ENCODE results near the gene ATP5F1A.
"Not testable (repeated sequence)": the region's sequence is repeated elsewhere in the genome, so short reads cannot be mapped to it uniquely, and the experiment has no call there.

Gene ATP5F1A

GRCh38 chr18:46097801-46098615 is at the start of gene ATP5F1A:
TSS of gene ATP5F1A (minus strand) at chr18:46098296. CDS start at chr18:46098231, 65 bp downstream.
- DNase-seq (ENCODE audit: low read depth in 2 of 2) = peak; percentile 78 to 84

DNA sequence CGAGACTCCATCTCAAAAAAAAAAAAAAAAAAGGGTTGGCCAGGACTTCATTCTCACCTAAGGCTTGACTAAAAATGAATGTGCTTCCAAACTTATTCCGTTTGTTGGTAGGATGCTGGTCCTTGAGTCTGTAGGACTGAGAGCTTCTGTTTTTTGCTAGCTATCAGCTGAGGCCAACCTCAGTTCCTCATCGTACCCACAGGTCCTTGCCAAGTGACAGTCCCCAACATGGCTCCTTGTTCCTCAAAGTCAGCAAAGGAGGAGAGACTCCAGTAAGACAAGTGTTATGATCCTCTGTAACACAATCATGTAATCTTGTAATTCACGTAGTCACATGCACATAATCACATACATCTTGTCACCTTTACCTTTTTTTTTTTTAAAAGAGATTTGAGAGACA is 43.1 kb upstream of the ATP5F1A start:
- no peak for DNase-seq (ENCODE audit: low read depth in 2 of 2)

GRCh38 chr18:46140173-46140572 is 42.1 kb upstream of the ATP5F1A start:
- DNase-seq (ENCODE audit: low read depth in 2 of 2) = no peak

DNA sequence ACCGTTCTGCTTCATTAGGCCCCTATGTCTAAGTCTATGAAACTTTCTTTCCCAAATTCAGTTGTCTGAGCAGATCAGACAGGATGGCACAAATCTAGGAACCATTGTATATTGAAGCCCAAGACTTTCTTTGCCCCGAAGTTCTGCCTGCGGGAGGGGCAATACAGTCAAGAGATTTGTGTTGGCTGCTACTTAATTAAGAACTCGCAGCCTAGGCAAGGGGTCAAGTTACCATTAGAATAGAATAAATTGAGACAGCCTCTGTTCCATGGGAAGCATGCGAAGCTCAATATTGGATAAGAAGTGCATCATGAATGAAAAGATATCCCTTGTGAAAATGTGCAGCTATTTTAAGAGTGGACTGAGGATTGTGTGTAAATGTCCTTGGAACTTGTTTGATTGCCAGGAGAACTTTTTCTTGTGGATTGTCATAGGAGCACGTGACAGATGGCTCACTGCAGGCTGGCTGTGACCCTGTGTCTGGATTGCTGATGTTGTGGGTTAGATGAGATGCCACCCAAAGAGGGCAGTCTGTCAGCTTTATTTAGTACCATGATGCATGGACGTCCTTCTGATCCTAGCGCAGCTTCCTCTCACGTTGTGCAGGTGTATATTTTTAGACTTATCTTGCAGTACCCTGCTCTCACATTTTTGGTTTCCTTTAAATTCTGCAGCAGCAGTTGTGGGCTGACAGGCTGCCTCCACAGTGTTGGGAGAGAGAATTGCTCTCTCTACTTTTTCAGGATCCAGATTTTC is 37.0 kb upstream of the ATP5F1A start:
- DNase-seq (ENCODE audit: low read depth in 2 of 2) = no peak

- DNase-seq (ENCODE audit: low read depth in 2 of 2) = no peak
These were observed 35.4 kb upstream of the ATP5F1A start for GRCh38 chr18:46133534-46133933.

- not testable (repeated sequence) for DNase-seq (ENCODE audit: low read depth in 2 of 2)
These were observed 32.5 kb upstream of the ATP5F1A start for GRCh38 chr18:46130549-46130948.

GRCh38 chr18:46130061-46130460 is 32.0 kb upstream of the ATP5F1A start:
- DNase-seq (ENCODE audit: low read depth in 2 of 2) = no peak

DNA sequence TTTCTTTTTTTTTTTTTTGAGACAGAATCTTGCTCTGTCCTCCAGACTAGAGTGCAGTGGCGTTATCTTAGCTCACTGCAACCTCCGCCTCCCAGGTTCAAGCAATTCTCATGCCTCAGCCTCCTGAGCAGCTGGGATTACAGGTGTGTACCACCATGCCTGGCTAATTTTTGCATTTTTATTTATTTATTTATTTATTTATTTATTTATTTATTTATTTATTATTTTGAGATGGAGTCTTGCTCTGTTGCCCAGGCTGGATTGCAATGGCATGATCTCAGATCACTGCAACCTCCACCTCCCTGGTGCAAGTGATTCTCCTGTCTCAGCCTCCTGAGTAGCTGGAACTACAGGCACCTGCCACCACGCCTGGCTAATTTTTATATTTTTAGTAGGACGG is 28.5 kb upstream of the ATP5F1A start:
- DNase-seq (ENCODE audit: low read depth in 2 of 2) = not testable (repeated sequence)

- DNase-seq (ENCODE audit: low read depth in 2 of 2) = no peak
These were observed 15.7 kb upstream of the ATP5F1A start for GRCh38 chr18:46113751-46114150.

- no peak for DNase-seq (ENCODE audit: low read depth in 2 of 2)
These were observed 12.3 kb upstream of the ATP5F1A start for GRCh38 chr18:46110406-46110805.

DNA sequence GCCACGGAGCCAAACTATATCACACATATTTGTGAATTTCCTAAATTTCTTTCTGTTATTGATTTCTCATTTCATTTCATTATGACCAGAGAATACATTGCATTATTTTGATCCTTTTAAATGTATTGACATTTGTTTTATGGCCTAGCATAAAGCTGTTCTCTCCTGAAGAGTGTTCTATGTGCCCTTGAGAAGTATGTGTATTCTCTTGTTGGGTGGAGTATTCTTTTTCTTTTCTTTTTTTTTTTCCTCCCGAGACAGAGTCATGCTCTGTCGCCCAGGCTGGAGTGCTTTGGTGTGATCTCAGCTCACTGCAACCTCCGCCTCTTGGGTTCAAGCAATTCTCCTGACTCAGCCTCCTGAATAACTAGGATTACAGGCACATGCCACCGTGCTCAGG is 11.3 kb upstream of the ATP5F1A start:
- DNase-seq (ENCODE audit: low read depth in 2 of 2) = no peak

- DNase-seq (ENCODE audit: low read depth in 2 of 2) = peak; percentile 80
These were observed 6.2 kb upstream of the ATP5F1A start, which contains the start of gene HAUS1 for GRCh38 chr18:46104128-46104911. TSS of gene HAUS1 (plus strand) at chr18:46104385. CDS start at chr18:46104412, 27 bp downstream.

DNA sequence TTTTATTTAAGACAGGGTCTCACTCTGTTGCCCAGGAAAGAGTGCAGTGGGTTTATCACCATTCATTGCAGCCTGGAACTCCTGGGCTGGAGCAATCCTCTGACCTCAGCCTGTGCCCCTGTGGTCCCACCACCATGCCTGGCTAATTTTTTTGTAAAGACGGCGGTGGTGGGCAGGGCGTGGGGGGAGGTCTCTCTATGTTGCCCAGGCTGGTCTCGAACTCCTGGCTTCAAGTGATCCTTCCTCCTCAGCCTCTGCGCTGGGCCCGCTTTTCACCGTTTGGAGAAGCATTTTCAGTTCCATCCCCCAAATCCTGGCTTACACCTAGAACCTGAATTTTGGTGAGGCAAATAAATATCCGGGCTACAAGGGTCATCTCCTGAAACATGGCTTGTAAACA is 1.4 kb upstream of the ATP5F1A start:
- no peak for DNase-seq (ENCODE audit: low read depth in 2 of 2)

GRCh38 chr18:46098616-46098933 is 479 bp upstream of the ATP5F1A start:
- DNase-seq (ENCODE audit: low read depth in 2 of 2) = no peak

DNA sequence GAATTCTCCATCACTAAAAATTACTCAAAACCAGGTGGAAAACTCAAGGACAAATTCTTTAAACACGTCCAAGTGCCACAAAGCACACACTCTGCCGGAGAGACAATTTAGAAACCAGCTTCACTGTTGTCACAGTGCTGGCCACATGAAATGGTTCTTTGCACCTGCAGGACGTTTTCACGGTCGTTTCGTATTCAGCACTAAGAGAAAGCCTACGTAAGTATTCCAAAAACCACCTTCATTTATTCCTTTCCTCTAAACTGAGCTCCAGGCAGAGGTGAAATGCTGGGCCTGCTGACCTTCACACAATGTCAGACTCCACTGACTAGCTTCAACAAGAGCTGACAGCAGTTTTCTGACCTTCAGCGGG is 680 bp downstream of the ATP5F1A start:
- DNase-seq (ENCODE audit: low read depth in 2 of 2) = no peak

DNA sequence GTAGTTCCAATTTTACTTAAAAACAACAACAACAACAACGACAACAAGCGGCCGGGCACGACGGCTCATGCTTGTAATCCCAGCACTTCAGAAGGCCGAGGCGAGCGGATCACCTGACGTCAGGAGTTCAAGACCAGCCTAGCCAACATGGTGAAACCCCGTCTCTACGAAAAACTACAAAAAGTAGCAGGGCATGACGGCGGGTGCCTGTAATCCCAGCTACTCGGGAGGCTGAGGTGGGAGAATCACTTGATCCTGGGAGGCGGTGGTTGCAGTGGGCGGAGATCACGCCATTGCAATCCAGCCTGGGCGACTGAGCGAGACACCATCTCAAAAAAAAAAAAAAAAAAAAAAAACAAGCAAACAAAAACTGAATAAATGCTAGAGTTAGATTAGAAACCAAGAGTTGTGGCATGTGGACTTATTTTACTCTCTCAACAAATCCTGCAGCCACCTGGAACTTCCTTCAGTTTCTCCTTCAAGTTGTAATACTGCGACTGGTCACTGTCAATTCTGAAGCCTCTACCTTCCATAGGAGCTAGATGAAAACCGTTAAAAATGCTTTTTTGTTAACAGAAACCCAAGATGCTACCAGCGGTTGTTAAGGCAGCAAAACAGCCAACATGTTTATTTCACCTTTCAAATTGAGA is 1.3 kb downstream of the ATP5F1A start:
- DNase-seq (ENCODE audit: low read depth in 2 of 2) = no peak

GRCh38 chr18:46095532-46095931 is 2.6 kb downstream of the ATP5F1A start:
- no peak for DNase-seq (ENCODE audit: low read depth in 2 of 2)

GRCh38 chr18:46088501-46088900 is 9.6 kb downstream of the ATP5F1A start:
- not testable (repeated sequence) for DNase-seq (ENCODE audit: low read depth in 2 of 2)

GRCh38 chr18:46084431-46084830 is 13.7 kb downstream of the ATP5F1A start:
- no peak for DNase-seq (ENCODE audit: low read depth in 2 of 2)

DNA sequence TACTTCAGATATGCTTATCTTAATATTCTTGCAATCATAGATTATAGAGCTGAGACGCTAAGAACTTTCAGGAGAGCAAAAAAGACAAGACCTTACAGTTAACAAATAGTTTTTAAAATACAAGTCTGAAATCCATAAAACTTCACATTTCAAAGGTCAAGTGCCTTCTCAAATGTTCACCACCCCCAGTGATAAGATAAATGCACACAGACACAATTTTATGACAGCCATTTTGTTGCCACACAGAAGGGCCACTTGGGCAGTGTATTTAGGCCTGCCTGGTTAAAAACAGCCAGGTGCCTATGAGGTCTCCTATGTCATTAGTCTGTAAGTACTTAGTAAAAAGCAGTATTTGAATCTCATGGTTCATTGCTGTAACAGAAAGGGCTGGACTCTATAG is 17.9 kb downstream of the ATP5F1A start:
- no peak for DNase-seq (ENCODE audit: low read depth in 2 of 2)

DNA sequence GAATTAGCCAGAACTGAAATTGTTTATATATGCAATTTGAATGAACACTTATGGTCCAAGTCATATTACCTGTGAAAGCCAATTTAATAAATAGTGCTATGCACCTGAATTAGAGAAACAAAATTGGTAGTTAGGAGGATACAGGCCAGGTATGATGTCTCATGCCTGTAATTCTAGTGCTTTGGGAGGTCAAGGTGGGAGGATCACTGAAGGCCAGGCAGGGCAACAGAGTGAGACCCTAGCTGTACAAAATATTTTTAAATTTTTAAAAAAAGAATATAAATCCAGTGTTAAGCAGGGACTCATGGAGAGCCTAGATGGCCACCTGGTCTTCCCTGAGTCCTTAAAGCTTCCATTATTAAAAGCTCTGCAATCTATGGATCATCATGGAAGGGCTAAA is 18.8 kb downstream of the ATP5F1A start:
- no peak for DNase-seq (ENCODE audit: low read depth in 2 of 2)

All from stimulated activated CD4-positive, alpha-beta T cell treated with anti-CD3 and anti-CD28 coated beads, Interleukin-4, amount 100 ng/mL, for 48 hours (primary cell).